ENCODE results near the gene LEAP2.
A peak's percentile ranks its signal among the peaks of the same experiment; 100 is the strongest.

LEAP2 gene

GRCh38 chr5:132873119-132873929 is at the start of gene LEAP2:
Gene LEAP2, plus strand, starts transcription at chr5:132873668. Its CDS starts 27 bp downstream, at chr5:132873695.
- DNase-seq (ENCODE audit: low read depth in 3 of 3): no peak

DNA sequence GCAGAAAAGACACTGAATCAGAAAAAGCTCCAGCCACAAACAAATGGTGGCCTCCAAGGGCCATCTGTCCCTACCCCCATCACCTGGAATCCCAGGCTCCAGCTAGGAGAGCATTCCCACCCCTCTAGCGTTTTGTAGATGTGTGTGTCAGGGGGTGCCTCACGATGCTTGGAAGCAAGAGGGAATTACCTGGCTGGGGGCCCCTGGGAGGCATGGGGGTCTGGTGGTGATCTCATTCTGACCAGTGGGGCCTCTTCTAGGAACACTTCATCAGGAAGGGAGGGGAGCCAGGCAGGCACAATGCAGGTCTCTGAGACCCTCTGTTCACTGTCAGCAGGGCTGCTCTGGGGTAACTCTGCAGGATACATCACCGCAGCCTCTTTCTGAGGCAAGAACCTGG is 49.0 kb upstream of the LEAP2 start:
- DNase-seq (ENCODE audit: low read depth in 3 of 3): no peak

DNA sequence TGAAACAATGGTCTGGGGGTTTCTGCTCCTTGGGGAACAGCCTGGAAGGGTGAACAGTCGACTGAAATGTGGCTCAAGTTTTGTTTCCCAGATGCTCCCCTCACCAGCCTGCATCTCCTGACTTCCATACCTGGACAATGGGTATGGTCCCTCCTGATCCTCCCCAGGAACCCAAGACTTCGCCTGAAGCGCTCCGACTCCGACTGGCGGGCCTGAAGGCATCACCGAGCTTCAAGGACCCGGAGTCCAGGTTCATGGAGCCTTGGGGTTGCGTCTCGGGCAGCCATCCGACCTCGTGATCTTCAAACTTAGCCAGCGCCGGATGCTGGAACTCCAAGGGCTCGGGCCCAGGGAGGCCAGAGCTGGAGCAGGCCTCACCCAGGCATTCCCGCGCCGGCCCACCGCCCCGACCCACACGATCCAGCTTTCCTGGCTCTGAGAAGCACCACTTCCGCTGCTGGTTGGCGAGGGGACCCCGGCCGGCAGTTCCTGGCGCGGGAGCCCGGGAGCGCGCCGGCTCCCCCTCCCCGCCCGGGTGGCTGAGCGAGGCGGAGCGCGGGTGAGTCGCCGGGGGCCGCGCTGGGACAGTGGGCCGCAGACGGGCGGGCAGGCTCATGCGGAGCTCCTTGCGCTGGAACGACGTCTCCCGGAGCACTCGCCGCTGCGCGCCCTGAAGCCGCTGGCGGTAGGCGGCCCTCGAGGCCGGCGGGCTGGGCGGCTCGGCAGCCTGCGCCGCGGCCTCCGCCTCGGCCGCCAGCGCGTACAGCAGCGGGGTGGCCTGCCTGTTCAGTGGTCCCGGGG is 48.2 kb upstream of the LEAP2 start:
- DNase-seq (ENCODE audit: low read depth in 3 of 3): no peak

- no peak for DNase-seq (ENCODE audit: low read depth in 3 of 3)
Observed at GRCh38 chr5:132825834-132826391, 47.6 kb upstream of the LEAP2 start.

DNA sequence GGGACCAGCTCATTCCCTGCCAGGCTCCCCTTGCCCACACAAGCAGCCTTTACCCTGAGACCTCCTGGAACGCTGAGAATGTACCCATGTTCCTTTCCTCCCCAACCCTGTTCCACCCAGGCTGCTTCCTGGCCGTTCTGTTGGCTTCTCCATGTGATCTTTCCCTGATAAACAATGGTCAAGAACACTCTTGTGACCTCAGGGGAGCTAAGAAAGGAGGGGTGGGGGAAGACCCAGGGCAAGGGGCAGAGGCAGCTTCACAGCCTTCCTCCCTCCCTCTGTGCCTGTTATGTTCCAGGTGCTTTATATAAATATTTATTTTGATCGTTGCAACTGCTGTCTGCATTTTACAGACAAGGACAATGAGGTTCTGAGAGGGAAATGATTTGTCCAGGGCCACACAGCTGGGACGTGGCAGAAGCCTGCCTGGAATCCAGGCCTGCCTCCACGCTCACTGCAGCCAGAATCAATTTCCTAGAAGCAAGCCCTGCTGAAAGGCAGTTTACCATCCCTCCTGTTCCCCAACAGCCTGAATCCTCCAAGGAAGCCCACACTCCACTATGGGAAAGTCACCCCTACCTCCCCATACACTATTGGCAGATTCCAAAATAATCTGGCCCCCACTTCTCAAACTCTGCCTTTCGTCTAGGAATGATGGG is 46.9 kb upstream of the LEAP2 start:
- no peak for DNase-seq (ENCODE audit: low read depth in 3 of 3)

DNA sequence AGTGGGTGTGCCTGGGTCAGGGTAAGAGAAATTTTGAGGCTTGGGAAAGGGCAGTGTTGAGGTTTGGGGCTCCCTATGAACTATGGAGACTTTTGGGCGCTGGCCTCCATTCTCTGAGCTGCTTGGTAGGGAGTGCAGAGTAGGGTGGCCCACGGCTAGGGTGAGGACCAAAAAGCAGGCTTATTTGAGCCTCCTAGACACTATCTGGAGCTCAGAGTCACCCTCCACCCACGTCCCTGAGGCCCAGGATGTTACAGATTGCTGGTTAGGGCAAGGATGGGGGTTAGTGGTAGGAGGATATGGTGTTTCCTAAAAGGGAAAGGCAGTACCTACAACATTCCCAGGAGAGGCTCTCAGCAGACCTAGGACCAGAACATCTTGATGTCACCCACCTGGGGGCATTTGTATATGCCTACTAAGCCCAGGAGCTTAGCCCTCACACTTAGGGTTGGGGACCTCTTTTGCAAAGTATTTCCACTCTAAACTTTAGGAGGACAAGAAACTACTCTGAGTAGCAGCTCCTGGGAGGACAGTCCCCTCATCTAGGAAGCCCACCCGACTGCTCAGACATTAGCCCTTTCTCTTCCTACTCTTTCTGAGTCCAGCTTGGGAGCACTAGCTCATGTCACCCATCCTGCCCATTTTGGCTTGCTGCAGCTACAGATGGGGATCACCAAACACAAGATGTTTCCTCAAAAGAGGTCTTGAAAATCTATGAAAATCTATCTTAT is 45.4 kb upstream of the LEAP2 start:
- no peak for DNase-seq (ENCODE audit: low read depth in 3 of 3)

DNA sequence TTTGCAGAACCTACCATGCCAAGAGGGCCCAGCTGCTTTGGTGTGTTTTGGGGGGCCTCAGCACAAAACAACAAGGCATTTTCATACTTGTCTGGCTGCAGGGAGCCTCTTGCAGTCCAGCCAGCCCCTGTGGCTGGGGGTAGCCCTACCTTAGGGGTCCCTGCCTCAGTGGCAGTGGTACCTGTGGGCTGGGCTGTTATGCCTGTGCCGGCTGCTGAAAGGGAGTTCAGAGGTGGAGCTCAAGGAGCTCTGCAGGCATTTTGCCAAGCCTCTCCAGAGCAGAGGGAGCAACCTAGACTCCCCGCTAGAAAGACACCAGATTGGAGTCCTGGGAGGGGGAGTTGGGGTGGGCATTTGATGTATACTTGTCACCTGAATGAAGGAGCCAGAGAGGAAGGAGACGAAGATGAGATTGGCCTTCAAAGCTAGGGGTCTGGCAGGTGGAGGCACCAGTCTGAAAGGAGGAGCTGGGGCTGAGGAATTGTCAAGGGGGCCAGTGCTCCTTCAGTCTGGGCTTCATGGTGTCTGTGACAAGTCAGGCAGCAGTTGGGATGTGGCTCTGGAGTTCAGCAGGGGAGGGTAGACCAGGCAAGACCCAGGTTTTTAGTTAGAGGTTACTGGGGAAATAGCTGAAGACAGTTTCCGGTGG is 44.5 kb upstream of the LEAP2 start:
- DNase-seq (ENCODE audit: low read depth in 3 of 3): no peak

GRCh38 chr5:132829742-132830435 is 43.6 kb upstream of the LEAP2 start:
- peak; percentile 49 to 64 (median 51) for DNase-seq (ENCODE audit: low read depth in 3 of 3)

GRCh38 chr5:132830436-132831094 is 42.9 kb upstream of the LEAP2 start, which contains the start of gene SHROOM1:
Gene SHROOM1, minus strand, starts transcription at chr5:132830647. Its CDS starts 4,507 bp downstream, at chr5:132826140.
- DNase-seq (ENCODE audit: low read depth in 3 of 3): no peak

- DNase-seq (ENCODE audit: low read depth in 3 of 3): no peak
Observed at GRCh38 chr5:132831095-132831860, 42.2 kb upstream of the LEAP2 start.

DNA sequence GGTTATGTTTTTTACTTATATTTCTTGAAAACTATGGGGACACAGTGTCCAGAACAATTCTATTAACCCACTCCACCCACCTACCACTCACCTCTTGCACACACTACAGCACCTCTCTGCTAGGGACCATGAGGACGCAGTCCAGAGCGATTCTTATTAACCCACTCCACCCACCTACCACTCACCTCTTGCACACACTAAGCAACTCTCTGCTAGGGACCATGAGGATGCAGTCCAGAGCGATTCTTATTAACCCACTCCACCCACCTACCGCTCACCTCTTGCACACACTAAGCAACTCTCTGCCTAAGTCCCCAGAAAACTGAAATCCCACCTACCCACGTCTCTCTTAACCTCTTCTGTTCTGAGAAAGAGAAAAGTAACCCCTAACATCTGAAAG is 40.9 kb upstream of the LEAP2 start:
- no peak for DNase-seq (ENCODE audit: low read depth in 3 of 3)

GRCh38 chr5:132834057-132834456 is 39.4 kb upstream of the LEAP2 start:
- DNase-seq (ENCODE audit: low read depth in 3 of 3): no peak

- no peak for DNase-seq (ENCODE audit: low read depth in 3 of 3)
Observed at GRCh38 chr5:132836852-132837251, 36.6 kb upstream of the LEAP2 start.

GRCh38 chr5:132837868-132838267 is 35.6 kb upstream of the LEAP2 start:
- DNase-seq (ENCODE audit: low read depth in 3 of 3): no peak

DNA sequence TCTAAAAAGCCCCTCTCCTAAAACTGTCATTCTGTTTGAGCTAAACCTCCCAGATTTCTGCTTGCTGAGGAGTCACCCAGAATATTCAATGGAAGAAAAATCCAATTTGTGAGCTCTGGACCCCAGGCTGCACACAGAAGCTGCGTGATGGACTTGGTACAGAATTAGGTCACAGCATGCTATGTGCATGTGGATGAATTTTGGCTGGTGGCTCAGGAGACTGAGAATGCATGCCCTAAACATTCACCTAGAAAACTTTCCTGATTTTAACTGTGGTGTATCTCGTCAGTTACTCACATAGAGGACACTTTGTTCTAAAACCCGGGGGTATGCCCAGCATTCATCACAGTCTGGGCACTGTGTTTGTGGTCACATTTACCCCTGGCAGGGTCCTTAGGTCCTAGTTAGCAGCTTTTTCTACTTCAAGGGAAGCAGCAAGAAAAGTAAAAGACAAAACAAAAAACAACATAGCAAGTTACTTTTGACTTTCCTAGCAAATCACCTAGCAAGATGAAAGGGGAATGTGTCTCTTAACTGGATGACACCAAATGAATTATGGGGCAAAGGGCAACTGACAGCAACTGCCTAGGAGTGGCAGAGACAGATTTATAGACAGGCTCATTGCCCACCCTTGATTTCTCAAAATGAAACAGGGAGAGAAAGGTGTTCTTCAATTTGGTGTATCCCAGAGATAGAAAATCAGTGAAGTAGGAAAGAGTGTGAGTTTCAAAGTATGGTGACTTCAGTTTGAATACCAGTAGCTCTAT is 34.8 kb upstream of the LEAP2 start:
- no peak for DNase-seq (ENCODE audit: low read depth in 3 of 3)

DNA sequence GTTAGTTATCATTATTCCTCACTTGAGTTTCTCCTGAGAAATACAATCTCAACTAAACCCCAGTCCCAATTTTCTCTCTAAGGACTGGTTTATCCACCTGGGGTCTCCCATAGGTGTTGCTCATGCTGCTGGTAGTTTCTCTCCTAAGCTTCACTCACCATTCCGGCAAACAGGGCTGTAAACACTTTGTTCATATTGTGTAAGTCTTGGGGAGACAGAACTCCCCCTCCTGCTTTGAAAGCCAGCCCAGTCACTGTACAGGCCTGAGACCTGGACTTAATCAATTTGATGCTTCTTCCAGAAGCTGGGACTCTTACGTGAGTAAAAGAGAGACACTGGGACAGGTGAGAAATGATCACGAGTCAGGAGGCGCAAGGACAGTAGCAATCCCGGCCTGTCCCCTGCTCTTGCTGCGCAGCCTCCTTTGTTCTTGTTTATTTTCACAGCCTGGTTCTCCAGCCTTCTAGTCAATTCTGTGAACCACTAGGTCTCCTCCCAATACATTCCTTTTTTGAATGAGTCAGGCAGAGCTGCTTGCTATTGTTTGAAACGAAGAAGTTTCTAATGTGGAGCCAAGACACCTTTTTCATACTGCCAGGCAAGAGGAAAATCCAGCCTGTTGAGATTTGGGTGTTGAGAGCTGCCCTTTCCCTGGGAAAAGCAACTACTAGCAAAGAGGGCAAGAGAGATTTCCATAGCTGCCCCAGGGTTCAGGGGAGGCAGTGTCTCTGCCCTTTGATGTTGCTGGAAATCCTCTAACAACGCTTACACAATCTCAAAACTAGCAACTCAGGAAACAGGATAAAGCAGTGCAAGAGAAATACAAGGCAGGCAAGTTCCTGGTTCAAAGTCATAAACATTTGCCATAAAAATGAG is 33.8 kb upstream of the LEAP2 start:
- no peak for DNase-seq (ENCODE audit: low read depth in 3 of 3)

- DNase-seq (ENCODE audit: low read depth in 3 of 3): no peak
Observed at GRCh38 chr5:132840313-132840712, 33.2 kb upstream of the LEAP2 start.

Measured in stimulated activated CD4-positive, alpha-beta T cell treated with anti-CD3 and anti-CD28 coated beads, TNF-alpha, amount 100 ng/mL, for 4 hours (primary cell).